Muscle layer of colon (tissue), 2 donors: ENCODE data around the gene ZNRF1.
"Not testable (repeated sequence)": the region's sequence is repeated elsewhere in the genome, so short reads cannot be mapped to it uniquely, and the experiment has no call there.

Experiments used
- H3K27ac ChIP-seq: one replicate; pipeline ENCODE4 v1.7.0; 2013; ENCODE audit warnings: low read depth, mild to moderate bottlenecking, low read length, moderate library complexity
- H3K27me3 ChIP-seq, 2 donors: one replicate each; pipeline ENCODE4 v1.7.0; 2013; ENCODE audit warnings: low read length in 2 of 2, mild to moderate bottlenecking in 2 of 2; ENCODE audit not compliant: insufficient read depth in 2 of 2, control insufficient read depth in 1 of 2
- H3K36me3 ChIP-seq: one replicate; pipeline ENCODE4 v1.7.0; 2013; ENCODE audit warnings: mild to moderate bottlenecking, low read length; ENCODE audit not compliant: insufficient read depth
- H3K4me1 ChIP-seq: one replicate; pipeline ENCODE4 v1.7.0; 2013; ENCODE audit warnings: mild to moderate bottlenecking, low read length; ENCODE audit not compliant: insufficient read depth
- H3K4me3 ChIP-seq, 2 donors: one replicate each; pipeline ENCODE4 v1.7.0; 2013; ENCODE audit warnings: low read length in 2 of 2, low read depth in 1 of 2, mild to moderate bottlenecking in 1 of 2, moderate library complexity in 1 of 2
- H3K9ac ChIP-seq: one replicate; pipeline ENCODE4 v1.7.0; 2013; ENCODE audit warnings: low read length
- H3K9me3 ChIP-seq: one replicate; pipeline ENCODE4 v1.7.0; 2013; ENCODE audit warnings: mild to moderate bottlenecking, low read length
- donor health status: abdominal sarcoma.
- donor health status: Adenocarcinoma of cecum.

Gene ZNRF1

GRCh38 chr16:75114946-75115825, 116.4 kb downstream of the ZNRF1 start:
- Histone ChIP-seq H3K4me1 (peaks cover 28% of the 10 kb centered on the region), H3K36me3 (no peaks in the 10 kb centered on the region), H3K4me3 (no peak overlapping the region), H3K9ac (no peak overlapping the region), H3K27me3 (peaks cover 0 to 6% of the 10 kb centered on the region in 2 donors), H3K9me3 (no peaks in the 10 kb centered on the region), H3K27ac (no peak overlapping the region)

GRCh38 chr16:75116081-75116910, 117.5 kb downstream of the ZNRF1 start, which contains the start of gene LDHD:
LDHD (minus strand) TSS chr16:75116780; CDS start chr16:75116720, 60 bp downstream.
- Histone ChIP-seq H3K27ac (no peak within 1 kb of the TSS), H3K9ac (peak within 1 kb of the TSS; percentile 44), H3K4me1 (peaks cover 17% of the 10 kb centered on the region), H3K4me3 (peak within 1 kb of the TSS; percentile 2 to 66), H3K36me3 (no peaks in the 10 kb centered on the region), H3K27me3 (peaks cover 0 to 6% of the 10 kb centered on the region in 2 donors), H3K9me3 (no peaks in the 10 kb centered on the region)

DNA sequence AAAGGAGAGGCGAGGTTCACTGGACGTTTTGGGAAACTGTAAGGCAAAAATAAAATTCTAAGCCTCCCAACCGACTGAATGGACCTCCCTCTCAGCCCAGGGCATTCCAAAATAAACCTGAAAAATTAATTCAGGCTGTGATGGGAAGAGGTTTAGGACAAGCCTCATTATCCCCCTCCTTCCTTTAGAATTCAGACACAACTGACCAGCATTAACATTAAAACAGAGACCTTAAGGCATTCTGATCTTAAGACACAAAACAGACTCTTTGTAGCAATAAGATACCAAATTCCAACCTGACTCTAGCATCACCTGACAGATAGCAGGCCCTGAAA, 118.1 kb downstream of the ZNRF1 start:
- Histone ChIP-seq H3K9ac (no peak overlapping the region), H3K4me1 (peaks cover 11% of the 10 kb centered on the region), H3K4me3 (peak overlapping the region in 1 of 2 donors; percentile 66), H3K36me3 (no peaks in the 10 kb centered on the region), H3K27me3 (peaks cover 0 to 6% of the 10 kb centered on the region in 2 donors), H3K9me3 (peaks cover 2% of the 10 kb centered on the region), H3K27ac (no peak overlapping the region)

DNA sequence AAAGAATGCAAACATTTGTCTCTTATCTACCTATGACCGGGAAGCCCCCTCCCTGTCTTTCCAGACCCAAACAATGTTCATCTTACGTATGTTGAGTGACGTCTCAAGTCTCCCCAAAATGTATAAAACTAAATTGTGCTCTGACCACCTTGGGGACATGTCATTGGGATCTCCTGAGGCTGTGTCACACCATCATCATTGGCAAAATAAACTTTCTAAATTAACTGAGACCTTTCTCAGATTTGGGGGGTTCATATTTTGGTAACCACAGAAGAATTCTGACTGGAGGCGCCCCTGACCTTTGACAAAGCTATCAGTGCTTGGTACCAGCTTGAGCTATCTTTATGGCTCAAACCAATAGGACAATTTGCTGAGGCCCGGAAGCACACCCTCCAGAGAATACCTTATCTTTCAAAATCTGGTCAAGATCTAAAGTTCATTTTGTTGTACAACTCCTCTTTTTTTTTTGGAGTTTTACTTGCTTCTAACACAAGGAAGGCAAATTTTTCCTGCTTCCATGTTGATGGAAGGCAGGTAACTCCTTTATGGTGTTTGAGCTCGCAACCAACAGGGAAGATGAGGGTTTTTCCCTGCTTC, 120.2 kb downstream of the ZNRF1 start:
- Histone ChIP-seq H3K36me3 (no peaks in the 10 kb centered on the region), H3K9me3 (peaks cover 5% of the 10 kb centered on the region), H3K9ac (no peak overlapping the region), H3K27ac (no peak overlapping the region), H3K27me3 (no peaks in the 10 kb centered on the region), H3K4me1 (peaks cover 9% of the 10 kb centered on the region), H3K4me3 (no peak overlapping the region)

- Histone ChIP-seq H3K9me3 (peaks cover 5% of the 10 kb centered on the region), H3K9ac (no peak overlapping the region), H3K27me3 (no peaks in the 10 kb centered on the region), H3K4me1 (peaks cover 9% of the 10 kb centered on the region), H3K36me3 (no peaks in the 10 kb centered on the region), H3K27ac (no peak overlapping the region), H3K4me3 (no peak overlapping the region)
Measured at GRCh38 chr16:75120253-75120652, 121.4 kb downstream of the ZNRF1 start.

GRCh38 chr16:75121949-75122568, 123.2 kb downstream of the ZNRF1 start:
- Histone ChIP-seq H3K27me3 (no peaks in the 10 kb centered on the region), H3K27ac (no peak overlapping the region), H3K9ac (no peak overlapping the region)

DNA sequence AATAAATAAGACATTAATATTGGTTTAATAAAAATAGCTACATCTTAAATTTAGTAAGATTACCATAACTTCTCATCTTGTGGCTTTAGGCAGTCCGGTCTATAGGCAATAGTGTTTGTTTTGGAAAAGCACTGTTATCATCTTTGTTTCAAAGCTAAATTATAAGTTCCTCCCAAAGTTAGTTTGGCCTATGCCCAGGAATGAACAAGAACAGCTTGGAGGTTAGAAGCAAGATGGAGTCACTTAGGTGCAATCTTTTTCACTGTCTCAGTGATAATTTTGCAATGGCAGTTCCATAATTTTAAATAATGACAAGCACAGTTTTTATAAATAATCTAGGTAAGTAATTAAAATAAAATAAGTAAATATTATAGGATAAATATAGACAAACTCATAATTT, 123.8 kb downstream of the ZNRF1 start:
- Histone ChIP-seq H3K4me1 (no peaks in the 10 kb centered on the region), H3K27me3 (no peaks in the 10 kb centered on the region), H3K9ac (no peak overlapping the region), H3K9me3 (peaks cover 5% of the 10 kb centered on the region), H3K27ac (no peak overlapping the region), H3K36me3 (no peaks in the 10 kb centered on the region), H3K4me3 (no peak overlapping the region)

More at GRCh38 chr16:75121949-75122568, 123.2 kb downstream of the ZNRF1 start:
- H3K4me1 ChIP-seq: no peaks in the 10 kb centered on the region
- peaks cover 5% of the 10 kb centered on the region for H3K9me3 ChIP-seq
- H3K36me3 ChIP-seq: no peaks in the 10 kb centered on the region
- no peak overlapping the region for H3K4me3 ChIP-seq

DNA sequence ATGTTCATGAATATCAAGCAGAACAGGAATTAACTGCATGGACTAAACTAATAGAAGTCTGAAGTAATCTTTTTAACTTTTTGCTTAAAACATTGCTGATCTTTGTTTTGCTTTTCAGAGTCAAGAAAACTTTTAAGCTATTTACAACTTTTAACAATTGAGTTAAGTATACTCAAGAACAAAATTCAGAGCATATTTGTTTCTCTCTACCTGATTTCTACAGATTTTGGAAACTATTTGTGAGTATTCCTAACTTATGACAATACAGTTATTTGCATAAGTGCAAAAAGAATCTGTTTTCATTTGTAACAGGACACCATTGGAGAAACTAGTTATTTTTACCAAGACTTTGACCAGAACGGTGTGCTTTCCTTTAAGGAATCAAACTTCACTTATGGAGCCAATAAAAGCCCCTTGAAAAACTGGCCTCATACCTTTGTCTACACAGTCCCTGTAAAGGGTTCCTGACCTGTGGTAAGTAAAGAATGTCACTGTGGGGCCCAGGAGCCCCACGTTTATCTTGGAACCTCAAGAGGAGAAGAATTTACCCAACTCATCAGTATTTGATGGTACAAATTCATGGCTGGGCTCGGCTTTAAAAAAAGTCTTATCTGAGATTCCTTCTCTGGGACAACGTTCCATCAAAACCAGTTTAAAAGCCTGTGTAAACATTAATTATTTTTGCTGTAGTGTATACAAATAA, 129.0 kb downstream of the ZNRF1 start:
- no peak overlapping the region for H3K4me3 ChIP-seq
- no peak overlapping the region for H3K9ac ChIP-seq
- no peak overlapping the region for H3K27ac ChIP-seq
- no peaks in the 10 kb centered on the region for H3K27me3 ChIP-seq
- H3K36me3 ChIP-seq: no peaks in the 10 kb centered on the region
- H3K9me3 ChIP-seq: no peaks in the 10 kb centered on the region
- H3K4me1 ChIP-seq: no peaks in the 10 kb centered on the region

DNA sequence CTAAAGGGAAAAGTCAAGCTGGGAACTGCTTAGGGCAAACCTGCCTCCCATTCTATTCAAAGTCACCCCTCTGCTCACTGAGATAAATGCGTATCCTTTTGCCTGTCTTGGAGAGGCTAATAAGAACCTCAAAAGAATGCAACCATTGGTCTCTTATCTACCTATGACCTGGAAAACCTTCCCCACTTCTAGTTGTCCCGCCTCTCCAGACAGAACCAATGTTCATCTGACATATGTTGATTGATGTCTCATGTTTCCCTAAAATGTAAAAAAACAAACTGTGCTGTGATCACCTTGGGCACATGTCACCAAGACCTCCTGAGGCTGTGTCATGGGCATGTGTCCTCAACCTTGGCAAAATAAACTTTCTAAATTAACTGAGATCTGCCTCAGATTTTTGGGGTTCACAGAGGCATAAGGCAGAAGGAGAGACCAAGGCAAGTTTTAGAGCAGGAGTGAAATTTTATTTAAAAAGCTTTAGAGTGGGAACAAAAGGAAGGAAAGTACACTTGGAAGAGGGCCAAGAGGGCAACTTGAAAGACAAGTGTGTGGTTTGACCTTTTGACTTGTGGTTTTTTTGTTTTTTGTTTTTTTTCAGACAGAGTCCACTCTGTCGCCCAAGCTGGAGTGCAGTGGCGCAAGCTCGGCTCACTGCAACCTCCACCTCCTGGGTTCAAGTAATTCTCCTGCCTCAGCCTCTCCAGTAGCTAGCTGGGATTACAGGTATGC, 130.8 kb downstream of the ZNRF1 start:
- H3K9ac ChIP-seq, H3K36me3 ChIP-seq, H3K4me1 ChIP-seq, H3K4me3 ChIP-seq, H3K9me3 ChIP-seq, H3K27ac ChIP-seq, H3K27me3 ChIP-seq: not testable (repeated sequence)

GRCh38 chr16:75130150-75130771, 131.4 kb downstream of the ZNRF1 start:
- Histone ChIP-seq H3K9ac (no peak overlapping the region), H3K9me3 (no peaks in the 10 kb centered on the region), H3K36me3 (no peaks in the 10 kb centered on the region), H3K27me3 (no peaks in the 10 kb centered on the region), H3K27ac (no peak overlapping the region), H3K4me3 (no peak overlapping the region), H3K4me1 (no peaks in the 10 kb centered on the region)
